Tibial artery (tissue), 4 donors: ENCODE measurements around the gene CPTP.

Experiments
- DNase-seq, 2 donors: peaks; one replicate each; pipeline ENCODE4 v3.0.0-alpha.2; 2019
- H3K27ac ChIP-seq, 2 donors: fragments of 200-600 bp; sonication (generic) in 1 of 2; 1 replicate in 1 of 2; 2 replicates in 1 of 2; pipeline ENCODE4 v1.5.1; 2018 to 2019; ENCODE audit warnings: mild to moderate bottlenecking in 1 of 2
- H3K27me3 ChIP-seq, 2 donors: fragments of 200-600 bp; sonication (generic) in 1 of 2; one replicate each; pipeline versions ENCODE4 v1.5.1 to v1.6.0; 2016 to 2019
- H3K36me3 ChIP-seq, 3 donors: fragments of 200-600 bp; sonication (generic) in 2 of 3; one replicate each; pipeline ENCODE4 v1.5.1; 2016 to 2019; ENCODE audit warnings: mild to moderate bottlenecking in 2 of 3
- H3K4me1 ChIP-seq, 4 donors: fragments of 200-600 bp; sonication (generic) in 2 of 4; 1 replicate in 3 of 4; 2 replicates in 1 of 4; pipeline ENCODE4 v1.5.1; 2016 to 2019
- H3K4me3 ChIP-seq, 2 donors: fragments of 200-600 bp; sonication (generic) in 1 of 2; 1 replicate in 1 of 2; 2 replicates in 1 of 2; pipeline ENCODE4 v1.5.1; 2018 to 2019; ENCODE audit warnings: mild to moderate bottlenecking in 2 of 2
- H3K9me3 ChIP-seq, 3 donors: fragments of 200-600 bp; sonication (generic) in 1 of 3; one replicate each; pipeline ENCODE4 v1.5.1; 2016 to 2019
- CTCF ChIP-seq, 2 experiments: fragments of 200-600 bp in 1 of 2; fragments of 450-650 bp in 1 of 2; IDR thresholded peaks; one replicate each; pipeline ENCODE4 v1.5.1; 2017 to 2019; ENCODE audit warnings: antibody characterized with exemption in 2 of 2, mild to moderate bottlenecking in 1 of 2, moderate library complexity in 1 of 2
- intact Hi-C: fragments of 100-400 bp; cut with DNase I; formaldehyde crosslinking; loops from one replicate; pipeline ENCODE4 v1.15.0; 2023; ENCODE audit warnings: low total_unique reads

The CPTP gene

GRCh38 chr1:1332031-1332755 lies 7.6 kb downstream of the CPTP start:
- intact Hi-C loops, result no loop called here
- DNase-seq, result no peak
- peaks cover 0 to 30% (median 0%) of the 10 kb centered on the region in 4 donors for H3K4me1 ChIP-seq
- H3K27me3 ChIP-seq, result no peaks in the 10 kb centered on the region
- no peak overlapping the region for H3K4me3 ChIP-seq
- no peak for TF ChIP-seq CTCF (IDR thresholded peaks at IDR 0.05)
- peaks cover 11 to 38% (median 27%) of the 10 kb centered on the region in 3 donors for H3K36me3 ChIP-seq
- H3K27ac ChIP-seq, result no peak overlapping the region
- H3K9me3 ChIP-seq, result no peaks in the 10 kb centered on the region

GRCh38 chr1:1332774-1333480 lies 8.3 kb downstream of the CPTP start:
- Histone ChIP-seq H3K4me3 (no peak overlapping the region), H3K9me3 (no peaks in the 10 kb centered on the region), H3K27ac (no peak overlapping the region), H3K27me3 (no peaks in the 10 kb centered on the region), H3K36me3 (peaks cover 4 to 38% (median 27%) of the 10 kb centered on the region in 3 donors), H3K4me1 (peaks cover 0 to 30% (median 0%) of the 10 kb centered on the region in 4 donors)
- intact Hi-C loops, result no loop called here
- DNase-seq, result no peak
- TF ChIP-seq CTCF (IDR thresholded peaks at IDR 0.05), result no peak

GRCh38 chr1:1333551-1334241 lies 9.1 kb downstream of the CPTP start:
- TF ChIP-seq CTCF (IDR thresholded peaks at IDR 0.05), result no peak
- Histone ChIP-seq H3K27ac (no peak overlapping the region), H3K9me3 (no peaks in the 10 kb centered on the region), H3K36me3 (peaks cover 8 to 38% (median 32%) of the 10 kb centered on the region in 3 donors), H3K4me3 (no peak overlapping the region), H3K27me3 (no peaks in the 10 kb centered on the region), H3K4me1 (peaks cover 0 to 30% (median 0%) of the 10 kb centered on the region in 4 donors)
- intact Hi-C loops, result no loop called here
- DNase-seq, result no peak

GRCh38 chr1:1334835-1335234 lies 10.2 kb downstream of the CPTP start:
- H3K27ac ChIP-seq, result no peak overlapping the region
- H3K4me1 ChIP-seq, result peaks cover 0 to 30% (median 0%) of the 10 kb centered on the region in 4 donors
- TF ChIP-seq CTCF (IDR thresholded peaks at IDR 0.05), result no peak
- no peaks in the 10 kb centered on the region for H3K9me3 ChIP-seq
- H3K36me3 ChIP-seq, result peaks cover 15 to 47% (median 44%) of the 10 kb centered on the region in 3 donors
- DNase-seq, result no peak
- intact Hi-C loops, result no loop called here
- H3K27me3 ChIP-seq, result no peaks in the 10 kb centered on the region
- H3K4me3 ChIP-seq, result no peak overlapping the region

- no peaks in the 10 kb centered on the region for H3K9me3 ChIP-seq
- H3K4me3 ChIP-seq, result no peak overlapping the region
- intact Hi-C loops, result no loop called here
- no peaks in the 10 kb centered on the region for H3K27me3 ChIP-seq
- H3K36me3 ChIP-seq, result peaks cover 15 to 52% (median 48%) of the 10 kb centered on the region in 3 donors
- peaks cover 0 to 30% (median 0%) of the 10 kb centered on the region in 4 donors for H3K4me1 ChIP-seq
- no peak for TF ChIP-seq CTCF (IDR thresholded peaks at IDR 0.05)
- DNase-seq, result no peak
- no peak overlapping the region for H3K27ac ChIP-seq
Observed at GRCh38 chr1:1335283-1335682, 10.7 kb downstream of the CPTP start.
